HL-60 (cell line): Measurements from ENCODE around the gene OR1S2.
"Not testable (repeated sequence)": the region's sequence is repeated elsewhere in the genome, so short reads cannot be mapped to it uniquely, and the experiment has no call there.

Source experiments
- DNase-seq, 2 experiments: peaks; one replicate each; pipeline ENCODE4 v3.0.0-alpha.2; 2010 to 2020; ENCODE audit warnings: low read depth in 1 of 2, low spot score in 1 of 2
- H3K27ac ChIP-seq: fragments of 250-450 bp; sonication (Bioruptor Pico); replicated peaks from 2 replicates; pipeline ENCODE4 v1.5.1; 2020; ENCODE audit warnings: mild to moderate bottlenecking, moderate library complexity
- H3K27me3 ChIP-seq: fragments of 250-450 bp; sonication (Bioruptor Pico); 2 replicates; pipeline ENCODE4 v1.5.1; 2021; ENCODE audit warnings: mild to moderate bottlenecking, moderate library complexity; ENCODE audit not compliant: insufficient read depth, poor library complexity, severe bottlenecking
- H3K4me3 ChIP-seq: replicated peaks from 2 replicates; pipeline ENCODE4 v1.5.1; 2011; ENCODE audit warnings: mild to moderate bottlenecking, control low read depth, low read length; ENCODE audit not compliant: insufficient read depth
- CTCF ChIP-seq: IDR thresholded peaks from one replicate; pipeline ENCODE4 v1.5.1; 2011; ENCODE audit warnings: low read length, control low read depth, inconsistent platforms; ENCODE audit not compliant: insufficient read depth
- GABPA ChIP-seq: IDR thresholded peaks from 2 replicates; pipeline ENCODE4 v1.6.1; 2012; ENCODE audit warnings: low read depth
- POLR2AphosphoS5 ChIP-seq: IDR thresholded peaks from 2 replicates; pipeline ENCODE4 v1.6.1; 2012; ENCODE audit warnings: low read depth
- REST ChIP-seq: IDR thresholded peaks from 2 replicates; pipeline ENCODE4 v1.6.1; 2012; ENCODE audit warnings: low read depth; ENCODE audit not compliant: insufficient replicate concordance
- SPI1 ChIP-seq: IDR thresholded peaks from 2 replicates; pipeline ENCODE4 v1.6.1; 2012; ENCODE audit warnings: low read depth, mild to moderate bottlenecking, borderline replicate concordance

The OR1S2 gene

GRCh38 chr11:58222721-58223120 lies 18.8 kb upstream of the OR1S2 start:
- Histone ChIP-seq H3K27ac (no peak overlapping the region), H3K27me3 (no peaks in the 10 kb centered on the region), H3K4me3 (no peak overlapping the region)
- no peak for TF ChIP-seq SPI1
- TF ChIP-seq CTCF, result no peak
- TF ChIP-seq REST, result no peak
- no peak for TF ChIP-seq GABPA
- TF ChIP-seq POLR2AphosphoS5, result no peak
- DNase-seq, result no peak

- H3K27me3 ChIP-seq, result no peaks in the 10 kb centered on the region
- DNase-seq, result no peak
- no peak overlapping the region for H3K4me3 ChIP-seq
- H3K27ac ChIP-seq, result no peak overlapping the region
- no peak for TF ChIP-seq CTCF
- TF ChIP-seq SPI1, result no peak
- no peak for TF ChIP-seq POLR2AphosphoS5
- no peak for TF ChIP-seq REST
- no peak for TF ChIP-seq GABPA
Measured at GRCh38 chr11:58216476-58216875, 12.5 kb upstream of the OR1S2 start.

GRCh38 chr11:58212420-58212819 lies 8.5 kb upstream of the OR1S2 start, which contains the start of gene OR1S1:
Gene OR1S1, plus strand, starts transcription at chr11:58212720.
- H3K4me3 ChIP-seq, H3K27me3 ChIP-seq, DNase-seq, H3K27ac ChIP-seq: not testable (repeated sequence)

GRCh38 chr11:58199271-58199670 lies 4.7 kb downstream of the OR1S2 start:
- no peak for DNase-seq
- no peak overlapping the region for H3K27ac ChIP-seq
- no peak overlapping the region for H3K4me3 ChIP-seq
- TF ChIP-seq POLR2AphosphoS5, result no peak
- no peaks in the 10 kb centered on the region for H3K27me3 ChIP-seq

- no peak for DNase-seq
- Histone ChIP-seq H3K27ac (no peak overlapping the region), H3K27me3 (no peaks in the 10 kb centered on the region), H3K4me3 (no peak overlapping the region)
- no peak for TF ChIP-seq POLR2AphosphoS5
- no peak for TF ChIP-seq CTCF
- no peak for TF ChIP-seq REST
- no peak for TF ChIP-seq SPI1
- no peak for TF ChIP-seq GABPA
Measured at GRCh38 chr11:58195939-58196338, 8.0 kb downstream of the OR1S2 start.
